Renal pelvis (tissue), 4 donors: Measurements from ENCODE around the gene DLEC1. TPM values are rescaled to one million over a fixed set of nuclear protein-coding genes. Genes with fewer than 3 reads are reported as not detected.
A peak's percentile ranks its signal among the peaks of the same experiment; 100 is the strongest.
"Not testable (repeated sequence)": the region's sequence is repeated elsewhere in the genome, so short reads cannot be mapped to it uniquely, and the experiment has no call there.

Source experiments
- DNase-seq: peaks from one replicate; pipeline ENCODE4 v3.0.0-alpha.2; 2013
- polyA plus RNA-seq, 3 donors: library from polyadenylated mRNA; unstranded; fragments of 120-200 nt; gene quantifications; one replicate each; pipeline ENCODE4 v1.2.1, GENCODE V29; 2013; ENCODE audit not compliant: insufficient read length in 3 of 3

The DLEC1 gene
- polyA plus RNA-seq, 3 donors, result 0.56 to 1.6 (median 1.5) TPM

DNA sequence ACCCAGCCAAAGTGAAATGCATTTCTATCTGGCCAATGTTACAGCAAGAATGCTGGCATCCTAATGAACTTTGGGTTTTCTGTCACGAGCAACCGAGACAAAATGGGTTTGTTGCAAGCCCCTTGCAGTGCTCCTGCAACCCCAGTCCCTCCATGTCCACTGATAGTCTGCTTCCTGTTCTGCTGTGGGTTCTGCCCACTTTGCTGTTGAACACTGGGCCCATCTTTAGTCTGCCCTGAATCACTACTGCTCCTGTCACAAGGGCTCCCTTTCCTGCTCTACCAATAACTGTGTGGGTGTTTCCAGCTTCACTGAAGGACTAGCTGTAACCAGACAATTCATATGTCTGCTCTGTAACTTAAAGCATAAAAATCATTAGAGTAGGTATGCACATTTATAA lies 113.6 kb downstream of the DLEC1 start:
- no peak for DNase-seq

DNA sequence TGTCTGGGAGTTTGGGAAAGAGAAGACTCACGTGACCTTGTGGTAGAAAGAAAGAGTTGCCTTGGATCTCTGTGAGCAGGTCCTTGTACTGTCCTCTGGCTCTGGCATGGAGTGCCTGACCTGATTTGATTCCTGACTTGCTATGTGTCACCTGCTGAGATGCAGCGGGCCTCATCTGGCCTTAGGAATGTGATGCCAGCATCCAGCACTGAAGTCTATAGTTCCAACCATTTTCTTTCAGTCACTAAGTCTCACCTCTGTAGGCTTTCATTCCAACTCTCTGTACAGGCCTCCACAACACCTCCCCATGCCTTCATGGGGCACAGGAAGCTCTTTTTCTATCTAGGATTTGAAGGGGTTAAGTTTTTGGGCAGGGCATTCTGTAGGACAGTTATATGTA lies 114.2 kb downstream of the DLEC1 start:
- DNase-seq, result no peak

DNA sequence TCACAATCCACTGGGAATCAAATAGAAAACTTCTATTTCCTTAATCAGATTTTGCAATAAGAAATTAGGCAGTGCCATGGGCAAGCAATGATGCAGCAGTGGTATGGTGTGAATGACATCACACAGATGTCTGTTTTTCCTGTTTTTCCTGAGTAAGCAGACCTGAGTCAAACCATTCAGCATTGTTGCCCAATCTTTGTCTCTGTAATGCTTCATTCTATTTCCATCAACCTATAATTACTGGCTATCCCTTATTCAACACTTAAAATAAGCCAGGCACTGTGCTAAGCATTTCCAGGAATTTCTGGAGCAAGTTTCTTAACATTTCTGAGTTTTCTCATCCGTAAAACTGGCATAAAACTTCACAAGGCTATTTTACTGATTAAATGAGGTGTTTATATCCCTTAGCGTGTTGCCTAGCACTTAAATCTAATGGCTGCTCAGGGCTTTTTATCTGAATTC lies 115.1 kb downstream of the DLEC1 start:
- no peak for DNase-seq

DNA sequence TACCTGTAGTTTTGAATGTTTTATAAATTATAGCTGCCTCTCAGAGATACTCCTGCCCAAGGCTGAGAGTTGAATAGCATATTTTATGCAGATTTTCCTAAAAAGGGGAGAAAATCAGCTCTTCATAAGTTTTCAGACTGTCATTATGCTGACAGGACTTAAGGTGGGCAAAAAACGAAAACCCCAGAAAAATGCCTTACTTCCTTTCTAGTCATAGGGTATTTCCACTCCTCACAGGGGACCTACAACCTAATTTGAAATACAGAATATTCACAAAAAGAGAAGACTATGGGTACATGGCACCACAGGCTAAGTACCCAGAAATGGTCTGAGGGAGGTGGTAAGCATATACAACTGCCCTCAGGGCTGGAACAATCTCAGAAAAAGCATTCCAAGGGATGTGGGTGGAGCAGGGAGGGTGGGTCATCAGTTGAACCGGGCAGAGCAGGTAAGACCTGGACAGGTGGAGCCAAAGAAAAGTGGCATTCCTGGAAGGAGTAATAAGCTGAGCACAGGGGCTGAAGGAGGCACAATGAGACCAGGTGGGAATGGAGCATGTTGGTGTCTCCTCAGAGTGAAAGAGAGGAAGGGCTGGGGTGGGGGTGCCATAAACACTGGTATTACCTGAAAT lies 115.7 kb downstream of the DLEC1 start:
- DNase-seq, result no peak

DNA sequence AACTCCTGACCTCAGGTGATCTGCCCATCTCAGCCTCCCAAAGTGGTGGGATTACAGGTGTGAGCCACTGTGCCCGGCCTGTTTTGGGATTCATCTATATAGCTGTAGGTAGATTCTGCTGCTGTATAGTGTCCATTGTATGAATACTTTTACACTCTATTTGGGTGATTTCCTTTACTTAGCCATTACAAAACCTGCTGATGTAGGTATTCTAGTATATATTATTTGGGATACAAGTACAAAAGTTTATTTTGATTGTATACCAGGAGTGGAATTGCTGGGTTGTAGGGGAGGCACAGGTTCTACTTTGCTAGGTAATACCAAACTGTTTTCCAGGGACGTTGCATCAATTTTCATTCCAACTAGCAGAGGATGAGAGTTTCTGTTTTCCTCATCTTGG lies 116.8 kb downstream of the DLEC1 start:
- DNase-seq, result no peak

DNA sequence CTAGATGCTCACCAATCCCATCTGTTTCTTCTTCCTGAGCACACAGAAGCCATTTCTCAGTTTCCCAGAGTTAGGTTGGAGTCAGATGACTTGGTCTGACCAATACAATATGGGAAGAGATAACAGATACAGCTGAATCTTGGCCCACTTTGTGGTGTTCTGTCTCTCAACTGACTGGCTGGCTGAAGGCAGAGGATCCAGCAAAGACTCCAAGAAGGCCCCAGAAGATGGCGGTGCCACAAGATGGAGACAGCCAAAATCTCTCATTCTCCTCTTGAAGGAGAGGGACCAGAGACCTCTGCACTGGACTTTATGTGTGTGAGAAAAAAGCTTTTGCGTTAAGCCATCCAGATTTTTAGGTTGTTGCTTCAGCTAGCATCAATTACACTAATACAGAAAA lies 118.1 kb downstream of the DLEC1 start:
- DNase-seq, result no peak

DNA sequence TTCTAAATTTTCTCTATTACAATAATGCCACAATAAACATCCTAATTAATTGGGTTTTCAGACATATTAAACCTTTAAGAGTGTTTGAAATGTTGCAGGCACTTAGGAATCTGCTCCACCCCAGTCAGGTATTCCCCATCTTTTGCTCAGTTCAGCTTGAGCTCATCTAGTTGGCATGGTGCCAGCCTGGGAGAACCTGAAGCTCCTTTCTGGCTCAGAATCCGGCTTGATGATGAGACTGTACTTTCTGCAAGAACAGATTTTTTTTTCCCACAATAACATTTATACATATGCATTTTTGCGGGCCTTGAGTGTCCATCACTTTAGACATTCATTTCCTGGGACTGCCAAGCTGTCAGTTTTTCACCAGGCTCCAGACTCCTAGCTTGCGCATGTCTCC lies 118.6 kb downstream of the DLEC1 start:
- no peak for DNase-seq

DNA sequence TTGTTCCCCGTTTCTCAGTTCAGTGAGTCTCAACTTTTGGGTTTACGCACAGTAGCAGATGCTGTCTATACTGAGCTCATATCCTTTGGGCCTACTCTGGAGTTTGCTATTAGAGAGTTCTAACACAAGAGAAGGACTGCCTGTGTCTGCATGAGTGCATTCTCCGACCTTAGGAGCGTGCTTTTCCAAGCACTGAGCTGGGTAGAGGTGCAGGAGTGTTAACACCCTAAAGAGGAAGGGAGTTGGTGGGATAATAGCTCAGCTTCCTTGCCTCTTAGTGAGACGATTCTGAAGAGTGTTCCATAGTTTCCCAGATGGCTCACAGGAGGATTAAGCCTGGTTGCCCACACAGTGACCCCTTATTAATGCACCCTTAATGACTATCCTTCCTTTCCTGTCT lies 119.5 kb downstream of the DLEC1 start:
- DNase-seq, result no peak

DNA sequence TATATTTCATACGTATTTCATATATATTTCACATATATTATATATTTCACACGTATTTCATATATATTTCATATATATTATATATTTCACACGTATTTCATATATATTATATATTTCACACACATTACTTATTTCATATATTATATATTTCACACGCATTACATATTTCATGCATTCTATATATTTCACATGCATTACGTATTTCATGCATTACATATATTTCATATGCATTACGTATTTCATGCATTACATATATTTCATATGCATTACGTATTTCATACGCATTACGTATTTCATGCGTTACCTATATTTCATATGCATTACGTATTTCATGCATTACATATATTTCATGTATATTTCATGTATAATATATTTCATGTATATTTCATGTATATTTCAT lies 121.7 kb downstream of the DLEC1 start:
- not testable (repeated sequence) for DNase-seq

DNA sequence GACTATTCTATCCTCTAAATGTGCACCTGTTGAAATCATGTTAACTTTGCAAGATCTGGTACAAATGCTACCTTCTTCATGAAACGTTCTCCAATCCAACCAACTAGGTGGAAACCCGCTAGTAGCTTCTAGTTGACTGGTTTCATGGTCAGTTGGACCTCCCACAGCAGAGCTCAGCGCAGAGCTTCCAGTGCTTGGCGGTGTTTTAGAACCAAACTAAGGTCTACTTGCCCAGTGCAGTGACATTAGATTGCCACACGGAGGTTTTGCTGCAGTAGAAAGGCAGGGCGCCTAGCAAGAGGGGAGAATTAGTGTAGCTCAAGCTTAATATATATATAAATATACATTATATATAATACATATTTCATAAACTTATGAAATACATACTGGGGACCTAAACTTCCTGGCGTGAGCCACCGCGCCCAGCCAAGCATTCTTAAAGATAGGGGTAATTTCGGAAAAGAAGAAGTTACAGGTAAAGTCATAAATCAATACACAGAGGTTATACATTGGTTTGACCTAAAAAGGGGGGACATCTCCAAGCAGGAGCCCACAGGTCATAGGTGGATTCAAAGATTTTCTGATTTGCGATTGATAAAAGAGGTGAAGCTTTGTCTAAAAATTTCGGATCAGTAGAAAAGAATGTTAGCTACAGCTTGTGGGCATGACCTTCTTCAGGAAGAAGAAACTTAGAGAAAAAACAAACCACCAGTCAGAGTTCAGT lies 124.3 kb downstream of the DLEC1 start:
- no peak for DNase-seq

DNA sequence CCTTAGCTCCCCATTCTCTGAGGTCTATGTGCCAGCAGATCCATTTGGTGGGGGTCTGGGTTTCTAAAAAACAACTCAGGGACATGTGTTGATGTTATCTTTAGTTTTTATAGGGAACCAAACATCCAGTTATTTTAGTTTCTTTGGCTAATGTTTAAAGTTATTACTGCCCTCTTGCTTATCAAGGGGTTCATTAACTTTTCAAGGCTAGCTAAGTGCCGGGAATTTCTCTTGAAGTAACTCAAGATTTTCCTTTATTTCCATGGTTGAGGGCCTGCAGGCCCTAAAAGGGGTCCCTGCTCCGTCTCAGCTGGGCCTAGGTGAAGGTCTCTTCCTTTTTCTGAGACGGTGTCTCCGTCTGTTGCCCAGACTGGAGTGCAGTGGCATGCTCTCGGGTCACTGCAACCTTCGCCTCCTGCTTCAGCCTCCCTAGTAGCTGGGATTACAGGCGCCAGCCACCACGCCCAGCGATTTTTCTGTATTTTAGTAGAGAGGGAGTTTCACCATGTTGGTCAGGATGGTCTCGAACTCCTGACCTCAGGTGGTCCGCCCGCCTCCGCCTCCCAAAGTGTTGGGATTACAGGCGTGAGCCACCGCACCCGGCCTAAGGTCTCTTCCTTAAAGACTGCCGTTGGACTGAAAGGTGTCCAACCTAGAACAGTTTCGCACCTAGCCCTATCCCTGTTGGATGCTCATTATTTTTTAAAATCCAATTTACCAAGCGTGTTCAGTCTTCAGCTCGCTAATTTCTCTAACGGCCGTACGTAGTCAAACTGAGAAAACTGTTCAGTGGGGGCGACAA lies 125.0 kb downstream of the DLEC1 start:
- peak; percentile 37 for DNase-seq

DNA sequence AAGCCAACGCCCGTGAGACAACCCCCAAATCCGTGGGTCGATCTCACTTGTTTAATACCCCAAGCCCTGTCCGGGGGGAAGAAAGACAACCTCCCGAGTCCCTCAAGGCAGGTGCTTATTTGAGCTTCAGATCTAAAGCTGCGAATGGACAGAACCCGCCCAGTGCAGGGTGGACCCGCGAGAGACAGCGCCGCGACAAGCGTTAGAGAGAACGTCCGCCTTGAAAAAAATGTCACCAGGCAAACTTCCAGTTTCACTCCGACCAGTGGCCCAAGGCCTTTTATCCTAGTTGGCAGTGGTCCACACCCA lies 125.6 kb downstream of the DLEC1 start:
- DNase-seq, result no peak

DNA sequence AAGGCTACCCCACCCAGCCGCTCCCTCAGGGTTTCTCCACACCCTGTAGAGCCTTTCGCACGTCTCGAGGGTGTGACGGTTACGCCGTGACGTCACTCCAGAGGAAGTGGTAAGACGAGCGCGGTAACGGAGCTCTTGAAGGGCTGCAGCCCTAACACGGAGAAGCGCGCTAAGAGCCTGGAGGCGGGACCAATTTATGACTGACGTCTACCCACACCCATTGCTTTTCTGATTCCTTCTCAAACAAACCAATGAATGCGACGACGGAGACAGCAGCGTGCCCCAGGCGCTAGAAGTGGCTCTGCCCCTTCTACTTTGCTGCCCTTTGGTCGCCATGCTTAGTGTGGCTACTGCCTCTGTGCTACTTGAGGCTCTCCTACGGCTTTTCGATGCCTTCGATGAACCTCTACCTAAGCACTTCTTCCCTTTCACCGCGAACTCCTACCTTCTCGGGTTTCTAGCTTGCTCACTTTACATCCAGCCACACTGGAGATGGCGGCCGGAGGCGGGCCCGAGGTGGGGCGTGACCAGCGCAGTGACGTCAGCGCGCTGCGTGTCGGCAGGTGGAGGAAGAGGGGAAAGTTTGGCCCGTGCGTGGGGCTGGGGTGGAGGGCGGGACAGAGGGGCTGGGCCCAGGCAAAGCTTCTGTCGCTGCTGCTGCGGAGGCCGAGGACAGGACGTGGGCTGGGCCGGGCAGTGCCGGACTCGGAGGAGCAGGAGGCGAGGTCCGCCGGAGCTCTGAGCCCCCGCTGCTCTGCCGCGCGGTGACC lies 126.1 kb downstream of the DLEC1 start, which contains the start of gene OXSR1:
Gene OXSR1, plus strand, starts transcription at position 586 of the 770 bp plus-strand sequence. CDS start 340 bp downstream, outside the sequence.
- DNase-seq, result peak; percentile 100

DNA sequence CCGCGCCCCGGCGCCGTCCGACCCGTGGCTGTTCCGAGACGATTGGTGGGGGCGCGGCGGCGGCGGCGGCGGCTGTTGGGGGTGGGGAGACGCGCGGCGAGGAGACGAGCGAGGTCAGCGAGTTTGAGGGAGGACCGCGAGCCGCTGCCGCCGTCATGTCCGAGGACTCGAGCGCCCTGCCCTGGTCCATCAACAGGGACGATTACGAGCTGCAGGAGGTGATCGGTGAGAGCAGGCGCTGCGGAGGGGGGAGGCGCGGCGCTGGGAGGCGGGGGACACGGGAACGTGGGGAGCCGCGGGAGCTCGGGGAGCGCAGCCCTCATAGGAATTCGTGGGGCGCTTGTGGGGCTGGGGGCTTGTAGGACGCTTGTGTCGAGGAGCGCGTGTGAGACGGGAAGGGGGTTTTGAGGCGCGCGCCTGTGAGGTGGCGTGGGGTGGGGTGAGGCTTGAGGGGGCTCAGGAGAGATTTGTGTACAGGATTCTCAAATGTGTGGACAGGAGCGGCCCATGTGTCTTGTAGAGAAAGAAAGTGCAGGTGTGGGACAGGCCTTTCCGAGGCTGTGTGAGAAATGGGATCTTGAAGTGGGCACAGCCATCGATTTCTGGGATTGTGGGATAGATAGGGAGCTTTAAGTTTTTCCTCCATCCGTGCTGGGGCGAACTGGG lies 126.8 kb downstream of the DLEC1 start:
- DNase-seq, result no peak

DNA sequence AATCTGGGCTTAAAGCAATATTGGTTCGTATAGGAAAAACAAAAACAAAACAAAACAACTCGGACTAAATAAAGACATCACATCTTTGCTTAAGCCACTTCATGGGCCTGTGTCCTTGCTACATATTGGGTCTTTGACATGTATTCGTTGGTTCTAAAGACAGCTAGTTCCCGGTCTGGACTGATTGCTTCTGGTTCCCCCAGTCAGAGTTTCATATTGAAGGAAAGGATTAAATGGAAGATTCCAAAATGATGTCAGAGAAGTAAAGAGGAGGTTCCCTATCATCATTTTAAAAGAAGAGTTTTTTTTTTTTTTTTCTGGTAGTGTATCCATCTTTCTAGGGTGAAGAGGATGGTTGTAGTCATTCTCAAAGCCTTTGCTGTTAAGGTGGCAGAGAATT lies 128.6 kb downstream of the DLEC1 start:
- no peak for DNase-seq

DNA sequence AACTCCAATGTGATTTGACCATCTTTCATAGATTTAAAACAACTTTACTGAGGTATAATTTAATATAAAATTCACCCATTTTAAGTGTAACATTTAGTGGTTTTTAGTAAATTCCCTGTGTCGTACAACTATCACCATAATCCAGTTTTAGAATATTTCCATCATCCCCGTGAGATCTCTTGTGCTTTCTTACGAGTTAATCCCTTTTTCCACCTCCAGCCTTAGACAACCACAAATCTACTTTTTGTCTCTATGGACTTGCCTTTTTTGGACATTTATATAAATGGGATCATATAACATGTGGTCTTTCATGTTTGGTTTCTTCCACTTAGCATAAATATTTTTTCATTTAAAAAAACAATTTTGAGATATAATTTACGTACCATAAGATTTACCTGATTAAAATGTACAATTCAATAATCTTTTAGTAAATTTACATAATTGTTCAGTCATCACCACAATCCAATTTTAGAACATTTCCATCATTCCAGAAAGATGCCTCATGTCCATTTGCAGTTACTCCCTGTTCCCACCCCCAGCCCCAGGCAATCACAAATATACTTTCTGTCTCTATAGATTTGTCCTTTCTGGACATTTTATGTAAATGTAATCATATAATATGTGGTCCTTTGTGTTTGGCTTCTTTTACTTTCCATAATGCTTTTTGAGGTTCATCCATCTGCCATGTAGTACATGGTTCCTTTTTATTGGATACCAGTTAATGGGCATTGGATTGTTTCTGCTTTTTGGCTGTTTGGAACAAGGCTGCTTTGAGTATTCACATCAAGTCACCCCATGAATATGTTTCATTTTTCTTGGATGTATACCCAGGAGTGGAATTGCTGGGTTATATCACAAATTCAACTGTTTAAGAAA lies 129.4 kb downstream of the DLEC1 start:
- DNase-seq, result no peak

DNA sequence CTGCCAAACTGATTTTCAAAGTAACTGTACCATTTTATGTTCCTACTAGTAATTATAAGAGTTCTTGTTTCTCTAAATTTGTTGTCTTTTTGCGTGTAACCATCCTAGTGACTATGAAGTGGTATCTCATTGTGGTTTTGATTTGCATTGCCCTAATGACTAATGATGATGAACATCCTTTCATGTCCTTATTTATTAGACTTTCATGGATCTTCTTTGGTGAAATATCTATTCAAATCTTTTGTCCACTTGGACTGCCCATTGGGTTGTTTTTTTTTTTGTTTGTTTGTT lies 130.0 kb downstream of the DLEC1 start:
- DNase-seq, result no peak

DNA sequence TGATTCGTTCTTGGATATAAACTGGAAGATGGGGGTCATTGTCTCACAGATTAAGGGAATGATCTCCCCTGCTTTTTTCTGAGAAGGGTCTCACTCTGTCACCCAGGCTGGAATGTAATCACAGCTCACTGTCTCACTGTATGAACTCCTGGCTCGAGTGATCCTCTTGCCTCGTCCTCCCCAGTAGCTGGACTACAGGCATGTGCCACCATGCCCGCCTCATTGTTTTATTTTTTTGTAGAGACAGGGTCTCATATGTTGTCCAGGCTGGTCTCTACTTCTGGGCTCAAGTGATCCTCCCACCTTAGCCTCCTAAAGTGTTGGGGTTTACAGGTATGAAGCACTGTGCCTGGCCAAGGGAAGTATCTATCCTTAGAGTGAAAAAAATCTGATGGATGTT lies 131.7 kb downstream of the DLEC1 start:
- DNase-seq, result no peak

DNA sequence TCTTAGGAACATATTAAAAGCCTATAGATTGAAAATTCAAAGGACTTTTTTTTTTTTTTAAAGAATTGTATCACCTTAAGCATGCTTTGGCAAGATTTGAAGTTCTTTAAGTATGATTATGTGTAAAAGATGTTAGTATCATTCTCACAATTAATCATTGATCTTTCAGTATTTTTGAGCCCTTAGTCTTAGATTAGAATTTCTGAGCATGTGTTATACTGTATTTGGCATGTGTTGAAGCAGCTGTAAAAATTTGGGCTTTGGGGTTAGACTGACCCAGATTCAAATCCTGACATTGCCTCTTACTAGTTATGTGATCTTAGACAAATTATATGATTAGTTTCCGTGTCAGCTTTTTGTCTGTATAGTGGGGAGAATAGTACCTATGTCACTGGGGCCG lies 132.6 kb downstream of the DLEC1 start:
- no peak for DNase-seq
